WTC11 (cell line): ENCODE results near the gene SLC29A1. TPM values are rescaled to one million over a fixed set of nuclear protein-coding genes. Genes with fewer than 3 reads are reported as not detected.

Experiments
- ATAC-seq: fragments of 200-7000 bp; cut with Tn5 transposase; 2 replicates; pipeline ENCODE4 v1.10.0; 2021; ENCODE audit warnings: mild to moderate bottlenecking, moderate library complexity
- CTCF ChIA-PET: fragments of 300-600 bp; sonication (Branson Sonifier 250); formaldehyde crosslinking; loops from one replicate; lab custom pipeline; 2021; ENCODE audit warnings: antibody characterized with exemption; lab: Charles Lee
- POLR2A ChIA-PET: fragments of 350-600 bp; sonication (Branson Sonifier 250); formaldehyde crosslinking; loops from one replicate; lab custom pipeline; 2021; ENCODE audit warnings: antibody characterized with exemption; lab: Charles Lee
- DNase-seq: peaks from one replicate; pipeline ENCODE4 v3.0.0; 2021; ENCODE audit warnings: low spot score
- H3K27ac Mint-ChIP-seq: 2 replicates; pipeline ENCODE4 v1.8.0; 2021; ENCODE audit warnings: mixed read lengths
- H3K27me3 Mint-ChIP-seq: 2 replicates; pipeline ENCODE4 v1.8.0; 2021; ENCODE audit warnings: low read depth, mild to moderate bottlenecking, moderate library complexity, mixed read lengths
- H3K36me3 Mint-ChIP-seq: 2 replicates; pipeline ENCODE4 v1.8.0; 2021; ENCODE audit warnings: mixed read lengths
- H3K4me1 Mint-ChIP-seq: 2 replicates; pipeline ENCODE4 v1.8.0; 2022; ENCODE audit warnings: mixed read lengths
- H3K4me3 Mint-ChIP-seq: 2 replicates; pipeline ENCODE4 v1.8.0; 2021; ENCODE audit warnings: mild to moderate bottlenecking, moderate library complexity, mixed read lengths
- H3K9me3 Mint-ChIP-seq: 2 replicates; pipeline ENCODE4 v1.8.0; 2021; ENCODE audit warnings: mixed read lengths
- ARID4B ChIP-seq: sonication (generic); formaldehyde crosslinking; IDR thresholded peaks from 2 replicates; pipeline ENCODE4 v1.8.0; 2023; ENCODE audit warnings: missing genetic modification reagents, mild to moderate bottlenecking, borderline replicate concordance
- ATF1 ChIP-seq: sonication (generic); formaldehyde crosslinking; IDR thresholded peaks from 2 replicates; pipeline ENCODE4 v1.8.1; 2023; ENCODE audit warnings: mild to moderate bottlenecking, moderate library complexity, missing genetic modification reagents
- ATF6 ChIP-seq: sonication (generic); formaldehyde crosslinking; IDR thresholded peaks from 2 replicates; pipeline ENCODE4 v1.8.1; 2023; ENCODE audit warnings: mild to moderate bottlenecking, missing genetic modification reagents
- CTCF ChIP-seq: fragments of 200-600 bp; IDR thresholded peaks from 2 replicates; pipeline ENCODE4 v1.8.0; 2022; ENCODE audit warnings: antibody characterized with exemption
- E2F1 ChIP-seq: sonication (generic); formaldehyde crosslinking; IDR thresholded peaks from 2 replicates; pipeline ENCODE4 v1.8.0; 2022; ENCODE audit warnings: mild to moderate bottlenecking, missing genetic modification reagents
- EMX1 ChIP-seq: fragments of 250-450 bp; sonication (Bioruptor Pico); IDR thresholded peaks from 2 replicates; pipeline ENCODE4 v1.8.0; 2021; ENCODE audit warnings: mild to moderate bottlenecking
- FOXP4 ChIP-seq: sonication (generic); formaldehyde crosslinking; IDR thresholded peaks from 2 replicates; pipeline ENCODE4 v1.8.0; 2022; ENCODE audit warnings: mild to moderate bottlenecking, missing genetic modification reagents
- HMGXB4 ChIP-seq: sonication (generic); formaldehyde crosslinking; IDR thresholded peaks from 2 replicates; pipeline ENCODE4 v1.8.1; 2023; ENCODE audit warnings: mild to moderate bottlenecking, moderate library complexity, missing genetic modification reagents
- IRF2 ChIP-seq: sonication (generic); formaldehyde crosslinking; IDR thresholded peaks from 2 replicates; pipeline ENCODE4 v1.8.0; 2022; ENCODE audit warnings: low read depth, missing genetic modification reagents, borderline replicate concordance
- PREB ChIP-seq: sonication (generic); formaldehyde crosslinking; IDR thresholded peaks from 2 replicates; pipeline ENCODE4 v1.8.1; 2022; ENCODE audit warnings: mild to moderate bottlenecking, missing genetic modification reagents, moderate library complexity, borderline replicate concordance
- SMAD3 ChIP-seq: sonication (generic); formaldehyde crosslinking; IDR thresholded peaks from 2 replicates; pipeline ENCODE4 v1.8.0; 2022; ENCODE audit warnings: missing genetic modification reagents, mild to moderate bottlenecking, borderline replicate concordance
- STAT6 ChIP-seq: sonication (generic); formaldehyde crosslinking; conservative IDR thresholded peaks from 2 replicates; pipeline ENCODE4 v1.8.1; 2023; ENCODE audit warnings: mild to moderate bottlenecking, low read depth, missing genetic modification reagents, moderate library complexity
- ZMAT4 ChIP-seq: fragments of 250-450 bp; sonication (Bioruptor Pico); IDR thresholded peaks from 2 replicates; pipeline ENCODE4 v1.9.0; 2021; ENCODE audit warnings: mild to moderate bottlenecking
- ZNF671 ChIP-seq: fragments of 250-450 bp; sonication (Bioruptor Pico); IDR thresholded peaks from 2 replicates; pipeline ENCODE4 v1.8.0; 2021; ENCODE audit warnings: mild to moderate bottlenecking
- total RNA-seq: library from RNA; stranded (reverse); gene quantifications from 3 replicates; pipeline ENCODE4 v1.2.3, GENCODE V29; 2021

Gene SLC29A1
- total RNA-seq, 1 experiment from 2014 or later = 139 TPM

GRCh38 chr6:44260451-44261297, 37.3 kb downstream of the SLC29A1 start:
- no peak overlapping the region for H3K4me3 Mint-ChIP-seq
- TF ChIP-seq IRF2 (CRISPR knock-in tag) = no peak
- TF ChIP-seq ZNF671 (CRISPR knock-in tag) = no peak
- TF ChIP-seq, all 79 proteins: peak for 0
- H3K9me3 Mint-ChIP-seq = no peaks in the 10 kb centered on the region
- ChIA-PET CTCF (no interaction called here), POLR2A (no interaction called here)
- H3K36me3 Mint-ChIP-seq = peaks cover 5% of the 10 kb centered on the region; the same call in 1 of the 2 replicates
- no peak overlapping the region for H3K27ac Mint-ChIP-seq
- peaks cover 6% of the 10 kb centered on the region for H3K27me3 Mint-ChIP-seq
- H3K4me1 Mint-ChIP-seq = peaks cover 41% of the 10 kb centered on the region
- DNase-seq (no peak), ATAC-seq (no peak)

GRCh38 chr6:44261581-44261980, 38.2 kb downstream of the SLC29A1 start:
- Mint-ChIP-seq H3K4me1 (peaks cover 34% of the 10 kb centered on the region), H3K27me3 (peaks cover 6% of the 10 kb centered on the region), H3K9me3 (no peaks in the 10 kb centered on the region), H3K36me3 (peaks cover 4% of the 10 kb centered on the region; the same call in 1 of the 2 replicates), H3K4me3 (no peak overlapping the region), H3K27ac (no peak overlapping the region)
- no peak for ATAC-seq
- CTCF ChIA-PET = interaction anchor here (1.1 to 1.7 kb wide), 2 partner anchors 43 to 89 kb away, joined by 3 to 6 read pairs; no protein-coding TSS in a partner anchor
- DNase-seq = no peak
- POLR2A ChIA-PET = no interaction called here
- TF ChIP-seq ATF6 (CRISPR knock-in tag) (no peak), FOXP4 (CRISPR knock-in tag) (no peak), PREB (CRISPR knock-in tag) (no peak), EMX1 (CRISPR knock-in tag) (no peak), STAT6 (CRISPR knock-in tag) (no peak), ATF1 (CRISPR knock-in tag) (no peak), E2F1 (CRISPR knock-in tag) (no peak), ZMAT4 (CRISPR knock-in tag) (no peak), CTCF (no peak), SMAD3 (CRISPR knock-in tag) (no peak), ARID4B (CRISPR knock-in tag) (no peak), HMGXB4 (no peak)
